Neural cell (in vitro differentiated cells): ENCODE results near the gene LPXN. TPM values are rescaled to one million over a fixed set of nuclear protein-coding genes. Genes with fewer than 3 reads are reported as not detected.

ENCODE experiments used
- H2AFZ ChIP-seq: fragments of 200-600, 300-800 bp; sonication (generic), shearing (Covaris generic); 2 replicates; pipeline ENCODE4 v1.6.0; 2014; ENCODE audit warnings: low read depth, mild to moderate bottlenecking, antibody characterized with exemption, low read length, moderate library complexity
- H3F3A ChIP-seq: fragments of 200-600 bp; shearing (Covaris generic); 2 replicates; pipeline ENCODE4 v1.6.1; 2016; ENCODE audit warnings: mild to moderate bottlenecking, moderate library complexity, mixed read lengths, antibody characterized with exemption, low read length; ENCODE audit not compliant: insufficient read depth, poor library complexity, severe bottlenecking
- H3K27ac ChIP-seq: fragments of 200-600, 300-800 bp; sonication (generic), shearing (Covaris generic); 2 replicates; pipeline ENCODE4 v1.5.1; 2014; ENCODE audit warnings: mild to moderate bottlenecking, low read length, moderate library complexity
- H3K27me3 ChIP-seq: fragments of 300-800, 200-600 bp; sonication (generic), shearing (Covaris generic); 2 replicates; pipeline ENCODE4 v1.6.0; 2014; ENCODE audit warnings: mild to moderate bottlenecking, low read depth, low read length, moderate library complexity; ENCODE audit not compliant: insufficient read depth
- H3K36me3 ChIP-seq: fragments of 300-800, 200-600 bp; sonication (generic), shearing (Covaris generic); 2 replicates; pipeline ENCODE4 v1.5.1; 2014; ENCODE audit warnings: mild to moderate bottlenecking, antibody characterized with exemption, low read length, moderate library complexity; ENCODE audit not compliant: insufficient read depth
- H3K4me2 ChIP-seq: fragments of 300-800, 200-600 bp; sonication (generic), shearing (Covaris generic); 2 replicates; pipeline ENCODE4 v1.6.0; 2014; ENCODE audit warnings: mild to moderate bottlenecking, low read length
- H3K4me3 ChIP-seq: fragments of 300-800, 200-600 bp; sonication (generic), shearing (Covaris generic); 2 replicates; pipeline ENCODE4 v1.5.1; 2014; ENCODE audit warnings: mild to moderate bottlenecking, low read length, moderate library complexity
- H3K79me2 ChIP-seq: fragments of 200-600 bp; shearing (Covaris generic); replicated peaks from 2 replicates; pipeline ENCODE4 v1.6.0; 2014; ENCODE audit warnings: mild to moderate bottlenecking, low read length, moderate library complexity; ENCODE audit not compliant: insufficient read depth
- H3K9ac ChIP-seq: fragments of 300-800, 200-600 bp; sonication (generic), shearing (Covaris generic); 2 replicates; pipeline ENCODE4 v1.6.1; 2016; ENCODE audit warnings: mild to moderate bottlenecking, low read length, mixed read lengths
- H3K9me2 ChIP-seq: fragments of 200-600 bp; shearing (Covaris generic); 2 replicates; pipeline ENCODE4 v1.6.1; 2016; ENCODE audit warnings: mild to moderate bottlenecking, low read length, mixed read lengths; ENCODE audit not compliant: insufficient read depth
- H3K9me3 ChIP-seq: fragments of 200-600, 300-800 bp; sonication (generic), shearing (Covaris generic); 2 replicates; pipeline ENCODE4 v1.6.1; 2016; ENCODE audit warnings: mild to moderate bottlenecking, mixed run types, low read length, moderate library complexity, mixed read lengths
- H4K20me1 ChIP-seq: fragments of 200-600 bp; shearing (Covaris generic); 2 replicates; pipeline ENCODE4 v1.6.1; 2016; ENCODE audit warnings: mild to moderate bottlenecking, mixed run types; ENCODE audit not compliant: insufficient read depth
- CTCF ChIP-seq: fragments of 450-650 bp; IDR thresholded peaks from 2 replicates; pipeline ENCODE4 v1.5.1; 2014; ENCODE audit warnings: antibody characterized with exemption, mild to moderate bottlenecking, moderate library complexity; ENCODE audit not compliant: poor library complexity, severe bottlenecking
- EP300 ChIP-seq: fragments of 450-650 bp; conservative IDR thresholded peaks from 2 replicates; pipeline ENCODE4 v1.6.1; 2014; ENCODE audit warnings: antibody characterized with exemption, mild to moderate bottlenecking, moderate library complexity; ENCODE audit not compliant: poor library complexity, severe bottlenecking
- EZH2 ChIP-seq: fragments of 200-600, 300-800 bp; shearing (Covaris generic), sonication (generic); IDR thresholded peaks from 2 replicates; pipeline ENCODE4 v1.6.1; 2014; ENCODE audit warnings: antibody characterized with exemption, low read length, borderline replicate concordance, mild to moderate bottlenecking; ENCODE audit not compliant: insufficient read depth, poor library complexity, severe bottlenecking
- MXI1 ChIP-seq: fragments of 450-650 bp; conservative IDR thresholded peaks from 2 replicates; pipeline ENCODE4 v1.6.1; 2014; ENCODE audit warnings: antibody characterized with exemption, mild to moderate bottlenecking; ENCODE audit not compliant: poor library complexity, severe bottlenecking
- POLR2AphosphoS5 ChIP-seq: IDR thresholded peaks from 2 replicates; pipeline ENCODE4 v1.6.1; 2012
- RAD21 ChIP-seq: fragments of 450-650 bp; conservative IDR thresholded peaks from 2 replicates; pipeline ENCODE4 v1.6.1; 2014; ENCODE audit warnings: antibody characterized with exemption, mild to moderate bottlenecking, moderate library complexity
- REST ChIP-seq: IDR thresholded peaks from 2 replicates; pipeline ENCODE4 v1.6.1; 2012; ENCODE audit warnings: borderline replicate concordance
- SMC3 ChIP-seq: fragments of 450-650 bp; conservative IDR thresholded peaks from 2 replicates; pipeline ENCODE4 v1.6.1; 2014; ENCODE audit warnings: antibody characterized with exemption, mild to moderate bottlenecking, moderate library complexity; ENCODE audit not compliant: poor library complexity
- TAF1 ChIP-seq: IDR thresholded peaks from 2 replicates; pipeline ENCODE4 v1.6.1; 2012; ENCODE audit warnings: low read depth
- polyA plus RNA-seq: library from polyadenylated mRNA; depleted of rRNA; stranded (reverse); fragments of >200 nt; gene quantifications from 2 replicates; pipeline ENCODE4 v1.2.3, GENCODE V29; 2014

The LPXN gene
- polyA plus RNA-seq, 1 donor from 2014 or later = 4.1 TPM

- Histone ChIP-seq H3K4me3 (no peak overlapping the region), H3K27ac (no peak overlapping the region), H3F3A (no peaks in the 10 kb centered on the region), H3K9me2 (no peaks in the 10 kb centered on the region), H3K79me2 (peaks cover 58% of the 10 kb centered on the region), H3K36me3 (peaks cover 7% of the 10 kb centered on the region), H2AFZ (no peak overlapping the region), H3K27me3 (no peaks in the 10 kb centered on the region), H3K9ac (no peak overlapping the region), H4K20me1 (no peaks in the 10 kb centered on the region), H3K4me2 (no peak overlapping the region), H3K9me3 (no peaks in the 10 kb centered on the region)
- TF ChIP-seq POLR2AphosphoS5 (no peak), TAF1 (no peak), MXI1 (no peak), CTCF (no peak), REST (no peak), SMC3 (no peak), EZH2 (no peak), RAD21 (no peak), EP300 (no peak)
Measured at GRCh38 chr11:58586998-58587397, 11.3 kb upstream of the LPXN start.

- no peaks in the 10 kb centered on the region for H3K9me2 ChIP-seq
- peak overlapping the region; percentile 1 for H3K4me3 ChIP-seq
- peaks cover 7% of the 10 kb centered on the region for H3K36me3 ChIP-seq
- H3K9ac ChIP-seq = no peak overlapping the region
- H3K4me2 ChIP-seq = peak overlapping the region; percentile 36
- H3K79me2 ChIP-seq = peaks cover 64% of the 10 kb centered on the region
- no peaks in the 10 kb centered on the region for H3K27me3 ChIP-seq
- no peak overlapping the region for H2AFZ ChIP-seq
- peaks cover 5% of the 10 kb centered on the region for H3F3A ChIP-seq
- no peak overlapping the region for H3K27ac ChIP-seq
- H3K9me3 ChIP-seq = no peaks in the 10 kb centered on the region
- H4K20me1 ChIP-seq = no peaks in the 10 kb centered on the region
- TF ChIP-seq POLR2AphosphoS5 (no peak), MXI1 (no peak), EP300 (no peak)
Measured at GRCh38 chr11:58582437-58582836, 6.8 kb upstream of the LPXN start.

- H3K9ac ChIP-seq = peak overlapping the region; percentile 95
- H3K27me3 ChIP-seq = no peaks in the 10 kb centered on the region
- H3K79me2 ChIP-seq = peaks cover 56% of the 10 kb centered on the region
- TF ChIP-seq EZH2 (no peak), RAD21 (no peak), CTCF (no peak), MXI1 (no peak), POLR2AphosphoS5 (no peak), SMC3 (no peak), EP300 (no peak), TAF1 (no peak)
- H4K20me1 ChIP-seq = no peaks in the 10 kb centered on the region
- peak overlapping the region; percentile 96 for H3K27ac ChIP-seq
- H3K4me3 ChIP-seq = peak overlapping the region; percentile 74
- no peaks in the 10 kb centered on the region for H3K36me3 ChIP-seq
- H3K9me3 ChIP-seq = no peaks in the 10 kb centered on the region
- no peaks in the 10 kb centered on the region for H3K9me2 ChIP-seq
- H3K4me2 ChIP-seq = peak overlapping the region; percentile 64
- H3F3A ChIP-seq = peaks cover 6% of the 10 kb centered on the region
- H2AFZ ChIP-seq = peak overlapping the region; percentile 72
Measured at GRCh38 chr11:58580311-58580710, 4.7 kb upstream of the LPXN start.
